HepG2 (cell line): ENCODE data around the gene TSHZ2. TPM values are rescaled to one million over a fixed set of nuclear protein-coding genes. Genes with fewer than 3 reads are reported as not detected.

ENCODE experiments used
- ATAC-seq: fragments of 200-7000 bp; cut with Tn5 transposase; 3 replicates; pipeline ENCODE4 v1.9.1; 2020; ENCODE audit warnings: mild to moderate bottlenecking, moderate library complexity
- BruUV-seq: library from RNA; stranded (reverse); fragments of 400-500 nt; replicated peaks from 2 replicates; lab custom pipeline; 2021; lab: Mats Ljungman, UMichigan
- CTCF ChIA-PET: fragments of 300-600 bp; formaldehyde crosslinking; extraction: SDS; loops from one replicate; lab custom pipeline; 2021; ENCODE audit warnings: low total read pairs, inconsistent platforms, low intra/inter-chr PET ratio; lab: Yijun Ruan, JAX
- POLR2A ChIA-PET: fragments of 350-600 bp; sonication (Branson Sonifier 250); formaldehyde crosslinking; loops from one replicate; lab custom pipeline; 2020; ENCODE audit warnings: antibody characterized with exemption, inconsistent platforms; lab: Yijun Ruan, JAX
- DNase-seq: peaks from one replicate; pipeline ENCODE4 v3.0.0-alpha.2; 2015; ENCODE audit warnings: low spot score
- FAIRE-seq: peaks from 3 replicates; lab custom pipeline; 2011; peaks lifted over from hg19 to GRCh38; lab: Jason Lieb, UNC
- H2AFZ ChIP-seq: one replicate; pipeline ENCODE4 v1.6.1; 2011; ENCODE audit warnings: low read length, inconsistent platforms
- H3K27ac ChIP-seq: fragments of 300-600 bp; 3 replicates; pipeline ENCODE4 v1.8.0; 2011; ENCODE audit warnings: mixed run types, mild to moderate bottlenecking, mixed read lengths, low read length, inconsistent platforms; ENCODE audit not compliant: insufficient read depth; ENCODE audit errors: extremely low read length
- H3K27me3 ChIP-seq, 2 experiments: fragments of 200-600 bp in 1 of 2; 2 replicates in 1 of 2; 3 replicates in 1 of 2; pipeline versions ENCODE4 v1.6.0 to v1.8.0; 2011; ENCODE audit warnings: low read length in 2 of 2, mild to moderate bottlenecking in 2 of 2, moderate library complexity in 2 of 2, inconsistent platforms in 1 of 2; ENCODE audit not compliant: insufficient read depth in 2 of 2, control insufficient read depth in 1 of 2
- H3K36me3 ChIP-seq, 2 experiments: fragments of 200-600 bp in 1 of 2; replicated peaks in 1 of 2; 2 replicates in 1 of 2; 3 replicates in 1 of 2; pipeline versions ENCODE4 v1.5.1 to v1.8.0; 2011; ENCODE audit warnings: low read length in 2 of 2, inconsistent platforms in 1 of 2; ENCODE audit not compliant: insufficient read depth in 2 of 2, control insufficient read depth in 1 of 2
- H3K4me1 ChIP-seq: 2 replicates; pipeline ENCODE4 v1.5.1; 2012; ENCODE audit warnings: low read length, inconsistent platforms; ENCODE audit not compliant: insufficient read depth
- H3K4me2 ChIP-seq: 2 replicates; pipeline ENCODE4 v1.6.0; 2011; ENCODE audit warnings: low read depth, low read length, inconsistent platforms
- H3K4me3 ChIP-seq, 3 experiments: fragments of 200-600 bp in 1 of 3; sonication (generic), shearing (Covaris generic) in 1 of 3; replicated peaks in 1 of 3; 2 replicates each; pipeline ENCODE4 v1.5.1; 2011 to 2016; ENCODE audit warnings: low read length in 3 of 3, inconsistent platforms in 2 of 3, low read depth in 2 of 3, mild to moderate bottlenecking in 2 of 3, control low read depth in 1 of 3, mixed read lengths in 1 of 3; ENCODE audit not compliant: insufficient read depth in 1 of 3
- H3K79me2 ChIP-seq: one replicate; pipeline ENCODE4 v1.6.1; 2011; ENCODE audit warnings: low read length, inconsistent platforms; ENCODE audit not compliant: insufficient read depth
- H3K9ac ChIP-seq: 2 replicates; pipeline ENCODE4 v1.6.0; 2011; ENCODE audit warnings: mild to moderate bottlenecking, low read depth, low read length, inconsistent platforms; ENCODE audit not compliant: insufficient read depth
- H3K9me3 ChIP-seq: 2 replicates; pipeline ENCODE4 v1.5.1; 2012; ENCODE audit warnings: mild to moderate bottlenecking, low read length
- H4K20me1 ChIP-seq: 2 replicates; pipeline ENCODE4 v1.6.0; 2011; ENCODE audit warnings: inconsistent platforms, mild to moderate bottlenecking, low read length, moderate library complexity; ENCODE audit not compliant: insufficient read depth
- ETV6 ChIP-seq: sonication (generic); formaldehyde crosslinking; conservative IDR thresholded peaks from 2 replicates; pipeline ENCODE4 v1.4.0; 2020; ENCODE audit warnings: missing genetic modification reagents
- FOSL2 ChIP-seq: sonication (generic); formaldehyde crosslinking; IDR thresholded peaks from 2 replicates; pipeline ENCODE4 v1.4.0; 2020; ENCODE audit warnings: missing genetic modification reagents
- FOXO1 ChIP-seq: sonication (generic); formaldehyde crosslinking; IDR thresholded peaks from 2 replicates; pipeline ENCODE4 v1.4.0; 2020; ENCODE audit warnings: missing genetic modification reagents
- RARA ChIP-seq: IDR thresholded peaks from 2 replicates; pipeline ENCODE4 v1.6.1; 2016; ENCODE audit warnings: missing genetic modification reagents, missing compliant biosample characterization
- ZNF264 ChIP-seq: sonication (generic); formaldehyde crosslinking; IDR thresholded peaks from 2 replicates; pipeline ENCODE4 v1.4.0; 2020; ENCODE audit warnings: missing genetic modification reagents
- ZNF644 ChIP-seq: IDR thresholded peaks from 2 replicates; pipeline ENCODE4 v1.6.1; 2016; ENCODE audit warnings: low read depth
- ZZZ3 ChIP-seq: sonication (generic); formaldehyde crosslinking; IDR thresholded peaks from 2 replicates; pipeline ENCODE4 v1.4.0; 2020; ENCODE audit warnings: missing genetic modification reagents, mild to moderate bottlenecking, borderline replicate concordance
- WGBS: methylation state at CpG from one replicate; pipeline ENCODE4 v1.1.6; 2017; ENCODE audit warnings: low lambda C conversion rate; 5-methylcytosine and 5-hydroxymethylcytosine counted together
- in situ Hi-C: cut with HindIII; loops from 2 replicates; pipeline ENCODE4 v1.10.0; 2017; ENCODE audit warnings: low pct_unique_long_range_greater_than_20kb; ENCODE audit not compliant: extremely low pct_ligation_motif_present
- intact Hi-C: fragments of 100-400 bp; cut with micrococcal nuclease; formaldehyde crosslinking; loops from one replicate; pipeline ENCODE4 v1.10.0; 2022; ENCODE audit not compliant: unreplicated experiment
- polyA plus RNA-seq, 8 experiments: library from polyadenylated mRNA; depleted of rRNA in 3 of 8; stranded (reverse) in 7 of 8; unstranded in 1 of 8; fragments of >200 nt; fragmentation: Illumina TruSeq in 4 of 8; extraction: Trizol in 4 of 8; gene quantifications; 2 replicates each; pipeline versions ENCODE4 v1.2.1 to v1.2.3, GENCODE V29; 2011 to 2016; ENCODE audit warnings: low read depth in 4 of 8, missing spikeins in 1 of 8, mixed read lengths in 1 of 8; ENCODE audit not compliant: insufficient read depth in 1 of 8
- total RNA-seq, 5 experiments: library from RNA; depleted of rRNA; stranded (reverse); fragments of >200 nt; fragmentation: Illumina TruSeq; extraction: Trizol; gene quantifications; 2 replicates each; pipeline ENCODE4 v1.2.3, GENCODE V29; 2016; ENCODE audit warnings: low read depth in 1 of 5
- TF ChIP-seq, protein P1 (sequence below): sonication (generic); formaldehyde crosslinking; IDR thresholded peaks from 2 replicates; pipeline ENCODE4 v1.4.0; 2020; ENCODE audit warnings: missing genetic modification reagents, low read depth, mild to moderate bottlenecking, borderline replicate concordance
- TF ChIP-seq, protein P2 (sequence below): sonication (generic); formaldehyde crosslinking; IDR thresholded peaks from 2 replicates; pipeline ENCODE4 v1.9.0; 2021; ENCODE audit warnings: missing genetic modification reagents, borderline replicate concordance
- TF ChIP-seq, protein P3 (sequence below): sonication (generic); formaldehyde crosslinking; conservative IDR thresholded peaks from 2 replicates; pipeline ENCODE4 v1.4.0; 2020; ENCODE audit warnings: mild to moderate bottlenecking, missing genetic modification reagents, moderate library complexity
- TF ChIP-seq, protein P4 (sequence below): IDR thresholded peaks from 2 replicates; pipeline ENCODE4 v1.6.1; 2016; ENCODE audit warnings: low read depth
- TF ChIP-seq, protein P5 (sequence below): sonication (generic); formaldehyde crosslinking; IDR thresholded peaks from 2 replicates; pipeline ENCODE4 v1.4.0; 2020; ENCODE audit warnings: missing genetic modification reagents

The TSHZ2 gene
- total and polyA plus RNA-seq, 2 of the 13 experiments (the other 11 are each of a cell fraction or from before 2014, with no cell fraction given), result 0.01 TPM; not detected in 1

DNA sequence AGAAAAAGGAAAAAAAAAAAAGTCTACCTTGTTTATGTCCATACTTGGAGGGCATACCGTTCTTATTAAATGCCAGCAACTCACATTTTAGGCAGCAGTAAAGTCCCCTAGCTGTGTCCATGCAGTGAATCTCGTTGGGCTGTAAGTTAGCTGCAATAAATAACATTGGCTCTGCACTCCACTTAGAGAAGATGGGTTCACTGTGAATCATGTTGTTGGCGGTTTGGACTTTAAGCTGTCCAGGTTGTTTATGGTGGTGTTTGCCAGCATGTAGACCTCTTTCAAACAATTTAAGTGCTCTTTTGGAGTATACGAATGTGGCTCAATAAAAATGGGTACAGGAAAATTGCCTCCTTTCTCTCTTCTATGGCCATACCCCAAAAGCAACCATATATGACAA, 494.1 kb downstream of the TSHZ2 start:
- peak; percentile 89 for ATAC-seq
- H3K9ac ChIP-seq, result no peak overlapping the region
- H3K4me1 ChIP-seq, result peaks cover 10% of the 10 kb centered on the region
- H3K4me2 ChIP-seq, result no peak overlapping the region
- H3K36me3 ChIP-seq, result no peaks in the 10 kb centered on the region
- POLR2A ChIA-PET, result no interaction called here
- CTCF ChIA-PET, result no interaction called here
- in situ Hi-C loops, result no loop called here
- H3K4me3 ChIP-seq, result no peak overlapping the region
- no peaks in the 10 kb centered on the region for H3K9me3 ChIP-seq
- no peak for FAIRE-seq
- H4K20me1 ChIP-seq, result no peaks in the 10 kb centered on the region
- no TSS peak for BruUV-seq
- H3K79me2 ChIP-seq, result no peaks in the 10 kb centered on the region
- H3K27ac ChIP-seq, result no peak overlapping the region
- intact Hi-C loops, result no loop called here
- DNase-seq, result peak; percentile 65
- no peak overlapping the region for H2AFZ ChIP-seq
- H3K27me3 ChIP-seq, result peaks cover 0 to 1% of the 10 kb centered on the region in 2 experiments; a peak in 1 of 5 replicates
- 47% methylated on average over 4 of the region's 4 CpGs for WGBS
- TF ChIP-seq, protein P1, sequence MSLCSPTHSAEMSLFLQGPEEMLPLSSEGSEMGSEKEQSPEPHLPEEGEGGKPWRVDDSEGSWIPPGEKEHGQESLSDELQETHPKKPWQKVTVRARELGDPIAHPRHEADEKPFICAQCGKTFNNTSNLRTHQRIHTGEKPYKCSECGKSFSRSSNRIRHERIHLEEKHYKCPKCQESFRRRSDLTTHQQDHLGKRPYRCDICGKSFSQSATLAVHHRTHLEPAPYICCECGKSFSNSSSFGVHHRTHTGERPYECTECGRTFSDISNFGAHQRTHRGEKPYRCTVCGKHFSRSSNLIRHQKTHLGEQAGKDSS (CRISPR knock-in tag), result 0 out of 2 replicates have a peak, but pooled peaks have one; percentile 34
- TF ChIP-seq ETV6 (no peak), RARA (no peak), FOXO1 (CRISPR knock-in tag) (peak; percentile 40; the same call in 1 of the 2 replicates), FOSL2 (CRISPR knock-in tag) (peak; percentile 63), ZNF644 (CRISPR knock-in tag) (peak; percentile 61), ZNF264 (peak; percentile 14; the same call in 1 of the 2 replicates), ZZZ3 (CRISPR knock-in tag) (no peak)
- TF ChIP-seq, protein P2, sequence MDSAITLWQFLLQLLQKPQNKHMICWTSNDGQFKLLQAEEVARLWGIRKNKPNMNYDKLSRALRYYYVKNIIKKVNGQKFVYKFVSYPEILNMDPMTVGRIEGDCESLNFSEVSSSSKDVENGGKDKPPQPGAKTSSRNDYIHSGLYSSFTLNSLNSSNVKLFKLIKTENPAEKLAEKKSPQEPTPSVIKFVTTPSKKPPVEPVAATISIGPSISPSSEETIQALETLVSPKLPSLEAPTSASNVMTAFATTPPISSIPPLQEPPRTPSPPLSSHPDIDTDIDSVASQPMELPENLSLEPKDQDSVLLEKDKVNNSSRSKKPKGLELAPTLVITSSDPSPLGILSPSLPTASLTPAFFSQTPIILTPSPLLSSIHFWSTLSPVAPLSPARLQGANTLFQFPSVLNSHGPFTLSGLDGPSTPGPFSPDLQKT (CRISPR knock-in tag), result no peak
- TF ChIP-seq, protein P3, sequence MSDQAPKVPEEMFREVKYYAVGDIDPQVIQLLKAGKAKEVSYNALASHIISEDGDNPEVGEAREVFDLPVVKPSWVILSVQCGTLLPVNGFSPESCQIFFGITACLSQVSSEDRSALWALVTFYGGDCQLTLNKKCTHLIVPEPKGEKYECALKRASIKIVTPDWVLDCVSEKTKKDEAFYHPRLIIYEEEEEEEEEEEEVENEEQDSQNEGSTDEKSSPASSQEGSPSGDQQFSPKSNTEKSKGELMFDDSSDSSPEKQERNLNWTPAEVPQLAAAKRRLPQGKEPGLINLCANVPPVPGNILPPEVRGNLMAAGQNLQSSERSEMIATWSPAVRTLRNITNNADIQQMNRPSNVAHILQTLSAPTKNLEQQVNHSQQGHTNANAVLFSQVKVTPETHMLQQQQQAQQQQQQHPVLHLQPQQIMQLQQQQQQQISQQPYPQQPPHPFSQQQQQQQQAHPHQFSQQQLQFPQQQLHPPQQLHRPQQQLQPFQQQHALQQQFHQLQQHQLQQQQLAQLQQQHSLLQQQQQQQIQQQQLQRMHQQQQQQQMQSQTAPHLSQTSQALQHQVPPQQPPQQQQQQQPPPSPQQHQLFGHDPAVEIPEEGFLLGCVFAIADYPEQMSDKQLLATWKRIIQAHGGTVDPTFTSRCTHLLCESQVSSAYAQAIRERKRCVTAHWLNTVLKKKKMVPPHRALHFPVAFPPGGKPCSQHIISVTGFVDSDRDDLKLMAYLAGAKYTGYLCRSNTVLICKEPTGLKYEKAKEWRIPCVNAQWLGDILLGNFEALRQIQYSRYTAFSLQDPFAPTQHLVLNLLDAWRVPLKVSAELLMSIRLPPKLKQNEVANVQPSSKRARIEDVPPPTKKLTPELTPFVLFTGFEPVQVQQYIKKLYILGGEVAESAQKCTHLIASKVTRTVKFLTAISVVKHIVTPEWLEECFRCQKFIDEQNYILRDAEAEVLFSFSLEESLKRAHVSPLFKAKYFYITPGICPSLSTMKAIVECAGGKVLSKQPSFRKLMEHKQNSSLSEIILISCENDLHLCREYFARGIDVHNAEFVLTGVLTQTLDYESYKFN (CRISPR knock-in tag), result peak; percentile 28; the same call in 1 of the 2 replicates
- TF ChIP-seq, protein P4, sequence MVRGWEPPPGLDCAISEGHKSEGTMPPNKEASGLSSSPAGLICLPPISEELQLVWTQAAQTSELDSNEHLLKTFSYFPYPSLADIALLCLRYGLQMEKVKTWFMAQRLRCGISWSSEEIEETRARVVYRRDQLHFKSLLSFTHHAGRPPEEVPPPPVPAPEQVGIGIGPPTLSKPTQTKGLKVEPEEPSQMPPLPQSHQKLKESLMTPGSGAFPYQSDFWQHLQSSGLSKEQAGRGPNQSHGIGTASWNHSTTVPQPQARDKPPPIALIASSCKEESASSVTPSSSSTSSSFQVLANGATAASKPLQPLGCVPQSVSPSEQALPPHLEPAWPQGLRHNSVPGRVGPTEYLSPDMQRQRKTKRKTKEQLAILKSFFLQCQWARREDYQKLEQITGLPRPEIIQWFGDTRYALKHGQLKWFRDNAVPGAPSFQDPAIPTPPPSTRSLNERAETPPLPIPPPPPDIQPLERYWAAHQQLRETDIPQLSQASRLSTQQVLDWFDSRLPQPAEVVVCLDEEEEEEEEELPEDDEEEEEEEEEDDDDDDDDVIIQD (CRISPR knock-in tag), result peak; percentile 79; the same call in 1 of the 2 replicates
- TF ChIP-seq, protein P5, sequence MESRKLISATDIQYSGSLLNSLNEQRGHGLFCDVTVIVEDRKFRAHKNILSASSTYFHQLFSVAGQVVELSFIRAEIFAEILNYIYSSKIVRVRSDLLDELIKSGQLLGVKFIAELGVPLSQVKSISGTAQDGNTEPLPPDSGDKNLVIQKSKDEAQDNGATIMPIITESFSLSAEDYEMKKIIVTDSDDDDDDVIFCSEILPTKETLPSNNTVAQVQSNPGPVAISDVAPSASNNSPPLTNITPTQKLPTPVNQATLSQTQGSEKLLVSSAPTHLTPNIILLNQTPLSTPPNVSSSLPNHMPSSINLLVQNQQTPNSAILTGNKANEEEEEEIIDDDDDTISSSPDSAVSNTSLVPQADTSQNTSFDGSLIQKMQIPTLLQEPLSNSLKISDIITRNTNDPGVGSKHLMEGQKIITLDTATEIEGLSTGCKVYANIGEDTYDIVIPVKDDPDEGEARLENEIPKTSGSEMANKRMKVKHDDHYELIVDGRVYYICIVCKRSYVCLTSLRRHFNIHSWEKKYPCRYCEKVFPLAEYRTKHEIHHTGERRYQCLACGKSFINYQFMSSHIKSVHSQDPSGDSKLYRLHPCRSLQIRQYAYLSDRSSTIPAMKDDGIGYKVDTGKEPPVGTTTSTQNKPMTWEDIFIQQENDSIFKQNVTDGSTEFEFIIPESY (CRISPR knock-in tag), result peak; percentile 99
